Mesodermal cell (in vitro differentiated cells): ENCODE data around the gene TTL.

ENCODE experiments used
- H3K27ac ChIP-seq: 2 replicates; pipeline ENCODE4 v1.7.0; 2013; ENCODE audit warnings: mild to moderate bottlenecking, low read depth, low read length, moderate library complexity; ENCODE audit not compliant: severe bottlenecking
- H3K36me3 ChIP-seq: 2 replicates; pipeline ENCODE4 v1.7.1; 2013; ENCODE audit warnings: mild to moderate bottlenecking, low read length, moderate library complexity; ENCODE audit not compliant: control insufficient read depth, insufficient read depth
- H3K4me1 ChIP-seq: one replicate; pipeline ENCODE4 v1.7.1; 2013; ENCODE audit warnings: mild to moderate bottlenecking, low read length; ENCODE audit not compliant: insufficient read depth, control insufficient read depth, poor library complexity, severe bottlenecking
- H3K4me3 ChIP-seq: 2 replicates; pipeline ENCODE4 v1.7.0; 2013; ENCODE audit warnings: low read length, control low read depth, mild to moderate bottlenecking; ENCODE audit not compliant: insufficient read depth, poor library complexity, severe bottlenecking; ENCODE audit errors: extremely low read depth
- H3K9me3 ChIP-seq: 2 replicates; pipeline ENCODE4 v1.7.1; 2013; ENCODE audit warnings: mild to moderate bottlenecking, low read length, moderate library complexity; ENCODE audit not compliant: control insufficient read depth
- WGBS, 2 experiments: methylation state at CpG; one replicate each; pipeline ENCODE4 v1.1.5; 2013; ENCODE audit warnings: missing lambda C conversion rate in 2 of 2; ENCODE audit not compliant: insufficient coverage in 2 of 2; 5-methylcytosine and 5-hydroxymethylcytosine counted together

TTL gene

DNA sequence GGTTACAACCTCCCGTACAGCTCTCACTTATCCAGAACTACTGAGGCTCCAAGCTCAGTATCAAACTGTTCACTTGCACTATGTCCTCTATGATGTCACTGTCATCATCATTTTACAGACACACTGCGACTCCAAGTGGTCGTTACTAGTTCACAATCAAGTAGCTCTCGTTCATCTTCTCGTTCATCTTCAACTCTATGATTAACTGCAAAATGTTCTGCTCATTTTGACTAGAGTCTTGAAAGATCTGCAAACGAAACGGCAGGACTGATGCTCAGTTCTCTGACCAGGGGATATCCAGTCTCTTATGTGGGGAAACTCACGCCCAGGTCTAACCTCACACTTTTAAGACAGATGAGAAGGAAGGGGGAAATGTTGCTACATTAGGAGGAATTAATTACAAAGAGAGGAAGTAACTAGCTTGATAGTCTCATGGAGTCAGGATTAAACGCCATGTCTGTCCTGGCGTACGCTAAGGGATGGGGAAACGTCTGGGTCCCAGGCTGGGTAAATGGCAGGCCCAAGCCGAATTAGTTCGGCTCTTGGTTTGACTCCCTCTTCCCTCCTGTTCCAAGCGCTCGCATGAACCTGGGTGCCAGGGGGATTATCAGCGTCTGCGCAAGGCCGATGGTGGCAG lies 101.7 kb downstream of the TTL start:
- 47 to 48% methylated on average over 15 to 16 of the region's 19 CpGs for WGBS, 2 experiments
- H3K27ac ChIP-seq, result peak overlapping the region; percentile 96
- peaks cover 6% of the 10 kb centered on the region for H3K4me1 ChIP-seq
- peaks cover 21% of the 10 kb centered on the region for H3K36me3 ChIP-seq
- peak overlapping the region; percentile 60 for H3K4me3 ChIP-seq
- H3K9me3 ChIP-seq, result no peaks in the 10 kb centered on the region

DNA sequence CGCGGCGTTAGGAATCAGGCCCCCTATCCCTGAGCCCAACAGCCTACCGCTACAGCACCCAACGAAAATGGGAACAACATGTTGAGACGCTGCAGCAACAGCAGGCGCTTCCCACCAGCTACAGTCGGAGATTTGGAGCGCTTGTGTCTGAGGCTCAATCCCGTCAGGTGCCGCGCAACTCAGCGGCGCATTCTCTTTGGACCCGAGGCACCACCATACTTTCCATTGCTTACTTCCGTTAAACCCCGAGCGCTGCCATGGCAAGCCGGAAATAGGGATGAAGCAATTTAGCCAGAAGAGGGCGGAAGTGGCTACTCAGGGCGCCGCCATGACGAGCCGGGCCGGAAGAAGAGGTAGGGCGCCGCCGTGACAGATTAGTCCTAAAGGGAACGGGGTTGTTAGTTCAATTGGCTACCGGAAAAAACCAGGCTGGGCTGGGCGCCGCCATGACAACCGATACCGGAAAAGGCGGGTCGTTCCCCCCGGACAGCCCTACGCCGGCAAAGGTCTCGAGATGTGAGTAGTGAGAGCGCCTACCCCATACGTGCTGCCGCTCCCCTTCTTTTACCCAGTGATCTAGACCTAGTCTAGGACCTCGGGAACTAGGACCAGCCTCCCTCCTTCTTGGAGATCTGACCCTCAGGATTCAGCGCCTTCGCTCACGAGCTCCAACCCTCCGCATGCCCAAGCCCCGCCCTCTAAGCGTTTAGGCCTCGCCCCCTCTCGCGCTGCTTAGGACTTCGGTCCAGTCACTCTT lies 102.4 kb downstream of the TTL start, which contains the start of gene CHCHD5:
TSS of gene CHCHD5 (plus strand) at position 476 of the 757 bp plus-strand sequence. CDS start at position 515, 39 bp downstream.
- H3K4me1 ChIP-seq, result peaks cover 6% of the 10 kb centered on the region
- 0% methylated on average over 44 to 53 of the region's 54 CpGs for WGBS, 2 experiments

DNA sequence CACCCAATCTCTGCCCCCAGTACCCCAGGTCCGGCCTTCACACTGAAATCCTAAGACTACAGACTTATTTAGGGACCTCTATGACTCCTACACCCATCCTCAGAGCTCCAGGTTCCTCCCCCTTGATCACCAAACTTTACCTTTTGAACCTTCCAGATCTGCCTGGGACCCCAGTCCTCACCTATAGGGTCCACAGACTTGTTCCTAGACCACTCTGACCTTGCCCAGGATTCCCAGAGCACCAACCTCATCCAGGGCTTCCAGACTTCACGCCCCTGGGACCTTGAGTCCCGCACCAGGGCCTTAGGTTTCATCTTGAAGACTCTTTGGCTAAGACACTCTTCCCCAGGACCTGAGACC lies 102.9 kb downstream of the TTL start:
- H3K4me3 ChIP-seq, result peak overlapping the region; percentile 60
- H3K4me1 ChIP-seq, result peaks cover 6% of the 10 kb centered on the region
- peak overlapping the region; percentile 96 for H3K27ac ChIP-seq
- 0 to 64% methylated on average over 1 to 3 of the region's 3 CpGs for WGBS, 2 experiments
- no peaks in the 10 kb centered on the region for H3K9me3 ChIP-seq
- H3K36me3 ChIP-seq, result peaks cover 24% of the 10 kb centered on the region

More for the DNA sequence above, 102.4 kb downstream of the TTL start, which contains the start of gene CHCHD5:
- Histone ChIP-seq H3K27ac (peak within 1 kb of the TSS; percentile 96), H3K4me3 (peak within 1 kb of the TSS; percentile 60), H3K9me3 (no peaks in the 10 kb centered on the region), H3K36me3 (peaks cover 24% of the 10 kb centered on the region)

- Histone ChIP-seq H3K4me3 (peak overlapping the region; percentile 60), H3K36me3 (peaks cover 26% of the 10 kb centered on the region), H3K27ac (peak overlapping the region; percentile 96), H3K4me1 (peaks cover 6% of the 10 kb centered on the region), H3K9me3 (no peaks in the 10 kb centered on the region)
- 83 to 100% methylated on average over 2 to 3 of the region's 3 CpGs for WGBS, 2 experiments
Measured at GRCh38 chr2:112585400-112585799, 103.4 kb downstream of the TTL start.

DNA sequence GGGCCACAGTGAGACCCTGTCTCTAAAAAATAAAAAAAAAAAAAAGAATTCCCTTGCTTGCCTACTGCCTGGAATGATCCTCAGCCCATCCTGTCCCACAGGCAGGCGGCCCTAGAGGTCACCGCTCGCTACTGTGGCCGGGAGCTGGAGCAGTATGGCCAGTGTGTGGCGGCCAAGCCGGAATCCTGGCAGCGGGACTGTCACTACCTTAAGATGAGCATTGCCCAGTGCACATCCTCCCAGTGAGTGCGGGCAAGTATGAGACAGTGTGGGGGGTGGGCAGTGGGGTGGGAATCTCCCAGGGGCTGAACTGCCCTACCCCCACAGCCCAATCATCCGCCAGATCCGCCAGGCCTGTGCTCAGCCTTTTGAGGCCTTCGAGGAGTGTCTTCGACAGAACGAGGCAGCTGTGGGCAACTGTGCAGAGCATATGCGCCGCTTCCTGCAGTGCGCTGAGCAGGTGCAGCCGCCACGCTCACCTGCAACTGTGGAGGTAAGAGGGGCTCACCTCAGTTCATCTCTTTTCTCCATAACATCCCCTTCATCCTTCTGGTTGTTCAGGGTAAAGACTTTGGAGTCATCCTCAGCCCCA lies 104.0 kb downstream of the TTL start:
- Histone ChIP-seq H3K4me1 (peaks cover 6% of the 10 kb centered on the region), H3K27ac (no peak overlapping the region), H3K4me3 (no peak overlapping the region), H3K9me3 (no peaks in the 10 kb centered on the region), H3K36me3 (peaks cover 30% of the 10 kb centered on the region)
- WGBS, 2 experiments, result 95 to 98% methylated on average over 6 to 10 of the region's 18 CpGs

DNA sequence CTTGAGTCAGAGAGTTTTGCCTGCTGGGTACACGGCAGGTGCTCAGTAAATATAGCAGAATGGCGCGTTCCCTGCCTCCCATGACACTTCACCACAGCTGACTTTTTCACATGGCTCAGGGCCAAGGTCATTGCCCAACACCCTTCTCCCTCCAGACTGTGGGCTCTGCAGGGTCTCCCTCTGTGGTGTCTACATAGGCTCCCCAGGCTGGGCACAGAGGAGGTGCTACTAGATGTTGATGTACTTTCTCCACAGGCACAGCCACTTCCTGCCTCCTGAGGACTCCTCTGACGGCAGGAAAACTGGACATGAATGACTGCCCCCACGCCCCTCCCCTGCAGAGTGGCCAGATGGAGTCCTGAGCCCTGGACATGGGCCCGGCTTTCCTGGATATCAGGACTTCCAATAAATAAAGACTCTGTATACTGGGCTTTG lies 106.7 kb downstream of the TTL start:
- Histone ChIP-seq H3K4me1 (peaks cover 6% of the 10 kb centered on the region), H3K4me3 (no peak overlapping the region), H3K9me3 (no peaks in the 10 kb centered on the region), H3K36me3 (peaks cover 30% of the 10 kb centered on the region), H3K27ac (no peak overlapping the region)
- 70 to 72% methylated on average over 6 of the region's 6 CpGs for WGBS, 2 experiments
